Measurements from ENCODE around the gene ARHGAP22.

Gene ARHGAP22

DNA sequence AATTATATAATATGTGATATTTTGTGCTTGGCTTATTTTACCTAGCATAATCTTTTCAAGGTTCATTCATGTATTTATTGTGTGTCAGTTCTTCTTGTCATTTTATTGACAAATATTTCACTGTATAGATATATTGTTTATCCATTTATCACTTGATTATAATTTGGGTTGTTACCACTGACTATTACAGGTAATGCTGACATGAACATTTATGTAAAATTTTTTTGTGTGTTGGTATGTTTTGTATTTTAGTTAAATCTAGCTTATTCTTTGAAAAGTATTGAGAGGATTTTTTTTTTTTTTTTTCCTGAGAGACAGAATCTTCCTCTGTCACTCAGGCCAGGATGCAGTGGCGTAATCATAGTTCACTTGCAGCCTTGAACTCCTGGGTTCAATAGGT lies 190.7 kb downstream of the ARHGAP22 start:
- no peaks in the 10 kb centered on the region for H3K27me3 ChIP-seq (replicated peaks; ENCODE audit: insufficient read depth, low read length)

DNA sequence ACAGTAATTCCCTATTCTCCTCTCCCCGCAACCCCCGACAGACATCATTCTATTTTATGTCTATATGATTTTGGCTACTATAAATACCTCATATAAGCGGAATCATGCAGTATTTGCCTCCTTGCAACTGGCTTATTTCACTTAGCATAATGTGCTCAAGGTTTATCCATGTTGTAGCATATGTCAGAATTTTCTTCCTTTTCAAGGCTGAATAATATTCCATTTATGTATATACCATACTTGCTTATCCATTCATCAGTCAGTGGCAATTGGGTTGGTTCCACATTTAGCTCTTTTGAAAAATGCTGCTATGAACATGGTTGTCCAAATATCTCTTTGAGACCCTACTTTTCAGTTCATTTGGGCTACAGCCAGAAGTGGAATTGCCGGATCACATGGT lies 191.9 kb downstream of the ARHGAP22 start:
- TF ChIP-seq EZH2 (optimal IDR thresholded peaks at IDR 0.05; ENCODE audit: low read depth, low read length), result no peak
- TF ChIP-seq EZH2phosphoT487 (IDR thresholded peaks at IDR 0.05; ENCODE audit: low read length), result no peak
- TF ChIP-seq, protein P1, sequence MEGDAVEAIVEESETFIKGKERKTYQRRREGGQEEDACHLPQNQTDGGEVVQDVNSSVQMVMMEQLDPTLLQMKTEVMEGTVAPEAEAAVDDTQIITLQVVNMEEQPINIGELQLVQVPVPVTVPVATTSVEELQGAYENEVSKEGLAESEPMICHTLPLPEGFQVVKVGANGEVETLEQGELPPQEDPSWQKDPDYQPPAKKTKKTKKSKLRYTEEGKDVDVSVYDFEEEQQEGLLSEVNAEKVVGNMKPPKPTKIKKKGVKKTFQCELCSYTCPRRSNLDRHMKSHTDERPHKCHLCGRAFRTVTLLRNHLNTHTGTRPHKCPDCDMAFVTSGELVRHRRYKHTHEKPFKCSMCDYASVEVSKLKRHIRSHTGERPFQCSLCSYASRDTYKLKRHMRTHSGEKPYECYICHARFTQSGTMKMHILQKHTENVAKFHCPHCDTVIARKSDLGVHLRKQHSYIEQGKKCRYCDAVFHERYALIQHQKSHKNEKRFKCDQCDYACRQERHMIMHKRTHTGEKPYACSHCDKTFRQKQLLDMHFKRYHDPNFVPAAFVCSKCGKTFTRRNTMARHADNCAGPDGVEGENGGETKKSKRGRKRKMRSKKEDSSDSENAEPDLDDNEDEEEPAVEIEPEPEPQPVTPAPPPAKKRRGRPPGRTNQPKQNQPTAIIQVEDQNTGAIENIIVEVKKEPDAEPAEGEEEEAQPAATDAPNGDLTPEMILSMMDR (IDR thresholded peaks at IDR 0.05; ENCODE audit: low read length), result no peak
- Histone ChIP-seq H3K27me3 (replicated peaks; ENCODE audit: insufficient read depth, low read length) (no peaks in the 10 kb centered on the region), H4K20me1 (ENCODE audit: insufficient read depth, low read length) (no peaks in the 10 kb centered on the region), H3K9ac (ENCODE audit: low read length) (no peak overlapping the region), H3K4me1 (ENCODE audit: low read length) (no peaks in the 10 kb centered on the region), H3K79me2 (ENCODE audit: low read length) (no peaks in the 10 kb centered on the region), H3K36me3 (replicated peaks; ENCODE audit: insufficient read depth, low read length) (peaks cover 8% of the 10 kb centered on the region; the same call in 1 of the 2 replicates), H3K27ac (ENCODE audit: low read length) (no peak overlapping the region), H3K4me2 (ENCODE audit: low read depth, low read length) (no peak overlapping the region), H3F3A (ENCODE audit: insufficient read depth, low read length) (no peaks in the 10 kb centered on the region), H3K9me2 (replicated peaks; ENCODE audit: insufficient read depth, low read length) (no peaks in the 10 kb centered on the region), H3K4me3 (ENCODE audit: low read length) (no peak overlapping the region), H2AFZ (ENCODE audit: low read length) (no peak overlapping the region), H3K9me3 (replicated peaks; ENCODE audit: insufficient read depth, low read length) (no peaks in the 10 kb centered on the region)
- DNase-seq, result no peak

More for the DNA sequence above, 190.7 kb downstream of the ARHGAP22 start:
- Histone ChIP-seq H4K20me1 (ENCODE audit: insufficient read depth, low read length) (no peaks in the 10 kb centered on the region), H3K9me2 (replicated peaks; ENCODE audit: insufficient read depth, low read length) (no peaks in the 10 kb centered on the region), H3F3A (ENCODE audit: insufficient read depth, low read length) (no peaks in the 10 kb centered on the region), H3K4me3 (ENCODE audit: low read length) (no peak overlapping the region), H2AFZ (ENCODE audit: low read length) (no peak overlapping the region), H3K9me3 (replicated peaks; ENCODE audit: insufficient read depth, low read length) (no peaks in the 10 kb centered on the region), H3K4me2 (ENCODE audit: low read depth, low read length) (no peak overlapping the region), H3K79me2 (ENCODE audit: low read length) (no peaks in the 10 kb centered on the region), H3K27ac (ENCODE audit: low read length) (no peak overlapping the region), H3K4me1 (ENCODE audit: low read length) (no peaks in the 10 kb centered on the region), H3K36me3 (replicated peaks; ENCODE audit: insufficient read depth, low read length) (peaks cover 8% of the 10 kb centered on the region; the same call in 1 of the 2 replicates), H3K9ac (ENCODE audit: low read length) (no peak overlapping the region)
- TF ChIP-seq EZH2 (optimal IDR thresholded peaks at IDR 0.05; ENCODE audit: low read depth, low read length) (no peak), EZH2phosphoT487 (IDR thresholded peaks at IDR 0.05; ENCODE audit: low read length) (no peak)
- TF ChIP-seq, protein P1 (IDR thresholded peaks at IDR 0.05; ENCODE audit: low read length), result no peak
- DNase-seq, result no peak

- no peaks in the 10 kb centered on the region for H3F3A ChIP-seq (ENCODE audit: insufficient read depth, low read length)
- H4K20me1 ChIP-seq (ENCODE audit: insufficient read depth, low read length), result no peaks in the 10 kb centered on the region
- H3K4me2 ChIP-seq (ENCODE audit: low read depth, low read length), result no peak overlapping the region
- H3K9ac ChIP-seq (ENCODE audit: low read length), result no peak overlapping the region
- no peak for DNase-seq
- H3K27ac ChIP-seq (ENCODE audit: low read length), result no peak overlapping the region
- peaks cover 8% of the 10 kb centered on the region; the same call in 1 of the 2 replicates for H3K36me3 ChIP-seq (replicated peaks; ENCODE audit: insufficient read depth, low read length)
- no peaks in the 10 kb centered on the region for H3K79me2 ChIP-seq (ENCODE audit: low read length)
- H3K9me3 ChIP-seq (replicated peaks; ENCODE audit: insufficient read depth, low read length), result no peaks in the 10 kb centered on the region
- no peak overlapping the region for H3K4me3 ChIP-seq (ENCODE audit: low read length)
- H2AFZ ChIP-seq (ENCODE audit: low read length), result no peak overlapping the region
- no peaks in the 10 kb centered on the region for H3K9me2 ChIP-seq (replicated peaks; ENCODE audit: insufficient read depth, low read length)
- TF ChIP-seq EZH2 (optimal IDR thresholded peaks at IDR 0.05; ENCODE audit: low read depth, low read length), result no peak
- TF ChIP-seq, protein P1 (IDR thresholded peaks at IDR 0.05; ENCODE audit: low read length), result no peak
- TF ChIP-seq EZH2phosphoT487 (IDR thresholded peaks at IDR 0.05; ENCODE audit: low read length), result no peak
- H3K4me1 ChIP-seq (ENCODE audit: low read length), result no peaks in the 10 kb centered on the region
- H3K27me3 ChIP-seq (replicated peaks; ENCODE audit: insufficient read depth, low read length), result no peaks in the 10 kb centered on the region
Observed at GRCh38 chr10:48412081-48412480, 192.8 kb downstream of the ARHGAP22 start.

Measured in MM.1S (cell line).